HG02798 (cell line): ENCODE results near the gene SOCS2.
"Not testable (repeated sequence)": the region's sequence is repeated elsewhere in the genome, so short reads cannot be mapped to it uniquely, and the experiment has no call there.

Experiments
- ATAC-seq: cut with Tn5 transposase; IDR thresholded peaks from one replicate; pipeline ENCODE4 v1.9.1; 2021; ENCODE audit warnings: mild to moderate bottlenecking; ENCODE audit not compliant: unreplicated experiment, poor library complexity

SOCS2 gene

DNA sequence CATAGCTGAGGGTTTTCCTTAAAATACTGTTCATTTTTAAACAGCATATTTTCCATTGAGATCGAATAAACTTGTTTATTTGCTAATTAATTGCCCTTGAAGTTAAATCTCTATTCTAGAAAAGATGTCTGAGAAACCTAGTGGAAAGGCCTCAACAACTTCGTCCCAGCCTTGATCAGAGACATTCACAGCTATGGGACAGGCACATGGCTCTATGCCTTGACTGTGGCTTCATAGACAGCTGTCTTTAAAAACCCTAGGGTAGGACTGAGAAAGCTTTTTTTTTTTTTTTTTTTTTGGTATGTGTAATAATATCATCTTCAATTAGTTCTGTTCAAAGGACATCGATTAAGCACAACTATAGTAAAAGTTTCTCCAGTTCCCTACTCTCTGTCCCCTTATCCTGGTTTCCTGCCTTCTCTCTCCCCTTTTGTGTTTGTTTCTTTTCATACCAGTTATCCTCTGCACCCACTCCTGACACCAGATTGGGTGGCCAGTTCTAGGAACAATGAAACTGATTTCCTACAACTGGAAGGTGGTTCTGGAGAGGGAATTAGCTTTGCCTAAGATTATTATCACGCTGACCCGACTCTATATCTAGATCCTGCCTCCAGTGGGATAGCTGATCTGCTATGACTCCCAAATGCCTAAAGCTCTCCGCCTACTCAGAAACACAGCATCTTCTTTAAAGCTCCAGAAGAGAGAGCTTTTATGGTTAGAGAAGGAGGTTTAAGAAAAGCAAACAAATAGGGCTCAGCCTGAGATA is 20.3 kb downstream of the SOCS2 start:
- ATAC-seq: no peak

DNA sequence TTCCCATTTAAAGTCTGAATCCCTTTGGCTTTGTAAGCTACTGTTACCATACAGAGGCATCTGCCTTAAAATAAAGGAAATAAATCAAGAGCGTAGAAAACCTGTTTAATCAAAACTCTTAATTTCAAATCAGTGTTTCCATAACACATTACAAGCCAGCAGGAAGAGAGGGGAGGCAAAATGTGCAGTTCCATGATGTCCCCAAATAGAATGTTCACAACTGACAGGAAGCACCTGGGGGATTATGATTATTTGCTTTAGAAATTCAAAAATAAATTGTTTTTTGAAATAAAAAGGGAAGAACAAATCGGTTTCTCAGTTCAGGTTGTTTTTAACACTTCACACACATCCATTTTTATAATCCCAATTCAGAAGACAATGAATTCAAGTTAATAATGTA is 21.4 kb downstream of the SOCS2 start:
- ATAC-seq: no peak

DNA sequence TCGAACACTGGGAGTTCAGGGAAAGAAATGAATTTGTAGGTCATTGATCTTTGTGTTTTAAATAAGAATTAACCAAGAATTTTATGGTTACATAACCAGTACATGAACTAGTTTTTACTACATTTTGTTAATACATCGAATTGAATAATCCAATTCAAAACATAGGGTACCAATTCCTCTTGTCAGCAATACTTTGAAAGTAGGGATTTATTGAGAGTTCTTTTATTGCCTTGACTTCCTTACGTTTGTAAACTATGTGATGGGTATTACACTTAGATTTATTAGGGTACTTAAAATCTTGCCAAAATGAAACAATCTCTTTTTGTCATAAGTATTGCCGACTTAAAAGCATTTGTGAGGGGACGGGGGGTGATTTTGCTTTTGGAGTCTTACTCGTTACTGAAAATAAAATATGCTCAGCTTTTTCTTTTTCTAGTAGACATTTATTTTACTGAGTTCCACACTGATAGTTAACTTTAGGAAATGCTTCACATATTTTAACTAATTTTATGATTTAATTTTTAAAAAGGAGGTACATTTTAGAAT is 22.4 kb downstream of the SOCS2 start:
- ATAC-seq: no peak

DNA sequence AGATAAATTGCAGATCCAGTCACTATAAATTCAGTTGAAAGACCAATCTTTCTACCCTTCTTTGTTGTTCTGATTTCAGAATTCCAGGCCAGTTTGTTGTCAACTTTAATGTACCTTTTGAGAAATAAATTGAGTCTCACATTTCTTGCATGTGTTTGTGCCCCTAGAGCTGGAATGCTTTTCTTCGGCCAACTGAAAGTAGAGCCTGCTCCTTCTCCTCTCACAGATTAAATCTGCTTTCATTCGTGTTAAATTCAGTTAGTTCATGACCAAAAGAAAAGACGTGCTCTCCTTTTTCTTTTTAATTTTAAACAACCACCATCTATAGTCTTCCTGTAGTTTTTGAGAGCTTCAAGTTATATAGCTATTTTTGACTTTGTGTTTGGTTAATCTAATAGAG is 22.9 kb downstream of the SOCS2 start:
- ATAC-seq: no peak

DNA sequence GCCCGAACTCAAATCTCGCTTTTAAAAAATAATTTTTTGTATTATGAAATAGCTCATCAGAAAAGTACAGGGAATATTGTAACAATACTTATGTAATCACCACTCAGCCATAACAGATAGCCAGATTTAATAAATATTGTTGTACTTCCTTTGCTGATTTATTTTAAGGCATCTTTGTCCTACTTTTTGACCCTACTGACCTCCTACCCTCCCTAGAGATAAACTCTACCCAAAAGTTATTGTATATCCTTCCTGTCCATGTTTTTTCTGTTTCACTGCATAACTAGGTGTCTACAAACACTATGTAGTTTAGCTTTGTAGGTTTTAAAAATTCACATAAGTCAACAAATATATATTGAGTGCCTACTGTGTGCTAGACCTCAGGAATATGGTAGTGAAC is 25.1 kb downstream of the SOCS2 start:
- no peak for ATAC-seq

DNA sequence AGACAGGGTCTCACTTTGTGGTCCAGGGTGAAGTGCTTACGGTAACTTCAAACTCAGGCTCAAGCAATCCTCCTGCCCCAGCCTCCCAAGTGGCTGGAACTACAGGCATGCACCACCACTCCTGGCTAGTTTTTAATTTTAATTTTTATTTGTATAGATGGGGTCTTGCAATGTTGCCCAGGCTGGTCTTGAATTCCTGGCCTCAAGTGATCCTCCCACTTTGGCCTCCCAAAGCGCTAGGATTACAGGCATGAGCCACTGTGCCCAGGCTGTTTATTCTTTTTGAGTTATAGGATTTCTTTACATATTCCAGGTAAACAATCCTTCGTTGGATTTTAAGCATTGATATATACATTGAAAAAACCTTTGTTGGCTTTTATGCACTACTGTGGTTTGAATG is 26.7 kb downstream of the SOCS2 start:
- ATAC-seq: no peak

DNA sequence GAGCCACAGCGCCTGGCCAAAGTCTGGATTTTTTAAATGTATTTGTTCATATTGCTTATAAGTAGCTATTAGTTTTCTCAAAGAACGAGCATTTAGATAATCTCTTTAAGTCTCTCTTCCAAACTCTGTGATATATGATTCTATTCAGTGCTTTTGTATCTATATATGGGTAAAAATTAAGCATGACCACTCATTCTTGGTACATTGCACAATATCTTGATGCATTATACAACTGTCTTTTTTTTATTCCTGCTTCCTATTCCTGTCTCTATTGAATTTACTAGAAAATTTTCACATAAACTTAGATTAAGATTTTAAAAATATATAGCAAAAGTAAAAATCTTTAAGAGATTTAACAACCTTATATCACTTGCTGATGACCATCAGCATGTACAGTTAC is 29.1 kb downstream of the SOCS2 start:
- ATAC-seq: no peak

DNA sequence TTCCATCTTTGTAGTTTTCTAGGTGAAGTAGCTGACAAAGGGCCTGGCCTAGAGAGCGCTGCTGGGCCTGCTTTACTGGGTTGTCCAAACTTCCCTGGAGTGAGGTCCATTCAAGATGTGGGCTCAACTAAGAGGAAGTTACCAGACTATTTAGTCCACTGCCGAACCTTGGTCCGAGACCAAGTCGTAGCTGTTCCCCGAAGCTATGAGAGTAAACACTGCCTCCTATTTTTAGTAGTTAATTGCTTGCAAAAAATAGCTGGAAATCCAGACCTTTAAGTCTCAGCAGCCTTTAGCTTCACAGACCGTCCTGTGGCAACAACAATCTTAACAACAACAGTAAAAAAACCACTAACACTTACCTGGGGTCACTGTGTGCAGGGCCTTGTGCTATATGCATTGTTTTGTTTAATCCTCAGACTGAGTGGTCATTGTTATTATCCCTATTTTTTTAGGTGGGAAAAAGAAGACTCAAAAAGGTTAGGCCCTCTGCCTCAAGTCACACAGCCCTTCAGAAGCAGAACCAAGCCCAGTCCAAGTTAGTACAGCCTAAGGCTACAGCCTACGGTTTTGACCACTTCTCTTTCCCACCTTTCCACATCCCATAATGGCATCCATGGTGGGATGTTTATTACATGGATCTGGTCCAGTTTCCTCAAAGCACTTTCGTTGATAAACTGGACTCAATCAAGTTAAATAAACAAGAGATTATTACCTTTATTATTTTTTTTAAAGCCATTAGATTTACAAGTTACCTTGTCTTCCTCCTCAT is 30.6 kb downstream of the SOCS2 start:
- ATAC-seq: no peak

DNA sequence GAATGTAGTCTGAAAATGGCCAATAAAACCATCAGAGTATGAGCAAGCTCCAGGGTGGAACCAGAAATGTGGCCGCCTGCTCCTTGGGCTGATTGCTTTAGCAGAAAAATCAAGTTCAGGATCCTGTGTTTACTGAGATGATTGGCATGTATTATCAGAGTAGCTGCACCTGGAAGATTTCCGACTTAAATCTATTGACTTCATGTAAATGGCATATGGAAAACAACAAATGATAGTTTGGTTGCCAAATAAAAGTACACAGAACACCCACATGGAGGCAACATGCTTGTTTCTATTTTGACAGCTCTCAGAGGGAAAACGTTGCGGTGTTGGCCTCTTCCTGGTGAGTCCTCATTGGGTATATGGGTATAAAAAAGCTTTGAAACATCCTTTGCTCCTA is 31.3 kb downstream of the SOCS2 start:
- no peak for ATAC-seq

DNA sequence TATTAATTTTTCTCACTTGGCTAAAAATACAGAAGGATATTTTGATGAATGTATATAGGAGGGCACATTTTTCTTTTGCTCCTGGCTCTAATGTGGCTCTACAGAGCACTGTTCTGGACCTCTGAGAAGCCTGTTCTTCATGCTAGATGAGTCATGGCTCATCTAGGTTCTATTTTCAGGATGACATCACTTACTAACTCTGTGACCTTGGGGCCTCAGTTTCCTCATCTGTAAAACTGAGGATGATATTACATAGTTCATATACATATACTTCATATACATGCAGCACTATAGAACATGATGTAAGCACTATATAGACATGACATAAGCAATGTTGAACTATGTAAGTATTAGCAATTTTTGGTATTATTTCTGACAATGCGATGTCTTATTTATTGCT is 35.8 kb downstream of the SOCS2 start:
- no peak for ATAC-seq

DNA sequence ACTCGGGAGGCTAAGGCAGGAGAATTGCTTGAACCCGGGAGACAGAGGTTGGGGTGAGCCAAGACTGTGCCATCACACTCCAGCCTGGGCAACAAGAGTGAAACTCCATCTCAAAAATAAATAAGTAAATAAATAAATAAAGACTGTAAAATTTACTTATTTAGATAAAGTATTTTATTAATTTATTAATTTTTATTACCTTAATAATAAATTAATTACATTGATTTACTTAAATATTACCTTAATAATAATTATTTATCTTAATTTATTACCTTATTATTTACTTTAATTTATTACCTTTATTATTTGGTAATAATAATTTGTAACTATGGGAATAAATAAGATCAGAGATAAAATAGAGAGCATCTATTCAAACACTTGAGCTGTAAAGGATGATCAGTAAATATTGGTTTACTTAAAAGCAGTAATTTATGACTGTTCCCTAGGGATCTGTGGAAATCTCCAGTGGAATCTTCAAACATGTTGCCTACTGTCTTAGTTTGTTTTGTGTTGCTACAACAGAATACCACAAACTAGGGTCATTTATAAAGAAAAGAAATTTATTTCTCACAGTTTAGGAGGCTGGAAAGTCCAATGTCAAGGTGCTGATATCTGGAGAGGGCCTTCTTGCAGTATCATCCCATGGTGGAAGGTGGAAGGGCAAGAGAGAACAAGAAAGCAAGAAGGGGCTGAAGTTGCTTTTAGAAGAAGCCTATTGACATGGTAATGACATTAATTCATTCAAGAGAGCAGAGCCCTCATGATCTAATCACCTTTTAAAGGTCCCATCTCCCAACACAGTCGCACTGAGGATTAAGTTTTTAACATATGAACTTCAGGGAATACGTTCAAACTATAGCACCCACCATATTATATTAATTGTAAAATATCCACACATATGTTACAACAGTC is 37.1 kb downstream of the SOCS2 start:
- no peak for ATAC-seq

DNA sequence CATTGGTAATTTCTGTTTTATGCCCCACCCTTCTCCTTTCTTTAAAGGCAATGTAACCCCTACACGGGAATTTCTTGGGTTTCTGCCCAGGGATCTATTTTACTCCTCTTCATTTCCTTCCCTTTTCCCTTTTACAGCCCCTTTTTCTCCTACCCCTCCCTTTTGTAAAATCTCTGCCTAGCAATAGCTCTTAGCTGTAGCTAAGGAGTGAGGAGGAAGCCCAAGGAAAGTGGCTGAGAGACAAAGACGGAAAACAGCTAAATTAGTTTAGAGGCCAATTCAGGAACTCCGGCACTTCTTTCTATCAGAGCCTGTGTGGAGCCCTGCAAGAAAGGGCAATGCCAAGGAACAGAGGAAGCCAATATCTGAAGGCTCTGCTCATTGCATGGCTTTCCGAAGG is 40.3 kb downstream of the SOCS2 start:
- no peak for ATAC-seq

DNA sequence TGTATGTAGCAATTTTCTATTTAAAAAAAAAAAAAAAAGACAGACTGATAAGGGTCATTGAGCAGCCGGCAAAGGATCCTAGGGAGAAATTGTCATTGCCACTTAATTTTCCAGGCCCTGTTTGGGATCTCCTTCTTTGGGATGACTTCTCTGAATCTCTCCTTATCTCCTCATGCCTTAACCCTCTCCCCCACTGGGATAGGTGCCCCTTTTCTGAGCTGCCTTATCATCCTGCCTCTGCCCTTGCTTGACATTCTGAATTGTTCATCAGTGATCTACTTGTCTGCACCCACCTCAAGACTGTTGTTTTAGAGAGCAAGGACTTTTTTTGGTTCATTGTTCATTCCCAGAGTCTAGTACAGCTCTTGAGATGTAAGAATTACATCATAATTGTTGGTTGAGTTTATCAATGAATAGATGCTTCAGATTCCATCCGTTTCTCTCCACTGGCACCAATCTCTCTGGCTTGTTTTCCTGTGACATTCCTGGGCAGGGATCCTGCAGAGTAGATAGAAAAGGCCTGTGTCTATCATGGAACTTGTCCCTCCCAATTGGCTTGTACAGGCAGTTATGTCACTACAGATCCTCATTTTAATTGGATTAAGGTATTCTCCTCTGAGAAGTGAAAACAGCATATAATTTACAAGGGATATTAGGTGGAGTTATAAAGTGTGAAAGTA is 42.6 kb downstream of the SOCS2 start:
- ATAC-seq: no peak

DNA sequence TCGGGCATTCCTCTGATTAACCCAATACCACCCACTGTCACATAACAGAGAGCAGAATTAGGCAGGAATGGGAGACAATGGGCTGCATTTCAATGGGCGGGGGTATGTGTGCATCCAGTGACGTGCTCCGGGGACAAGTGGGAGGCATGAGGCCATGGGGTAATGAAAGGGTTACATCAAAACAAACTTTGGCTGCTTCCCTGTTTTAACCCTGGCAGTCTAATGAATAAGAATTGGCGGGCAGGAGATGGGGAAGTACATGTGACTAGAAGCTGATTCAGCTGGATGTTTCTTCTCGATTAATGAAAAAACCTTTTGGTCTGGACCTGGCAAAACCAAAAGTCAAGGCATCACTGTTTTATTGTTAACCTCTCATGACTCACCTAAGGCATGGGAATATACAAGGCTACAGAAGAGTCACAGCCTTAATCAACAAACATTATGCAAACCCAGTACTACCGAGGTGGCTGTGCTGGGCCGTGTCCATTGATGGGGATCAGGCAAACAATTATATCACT is 44.2 kb downstream of the SOCS2 start:
- no peak for ATAC-seq

DNA sequence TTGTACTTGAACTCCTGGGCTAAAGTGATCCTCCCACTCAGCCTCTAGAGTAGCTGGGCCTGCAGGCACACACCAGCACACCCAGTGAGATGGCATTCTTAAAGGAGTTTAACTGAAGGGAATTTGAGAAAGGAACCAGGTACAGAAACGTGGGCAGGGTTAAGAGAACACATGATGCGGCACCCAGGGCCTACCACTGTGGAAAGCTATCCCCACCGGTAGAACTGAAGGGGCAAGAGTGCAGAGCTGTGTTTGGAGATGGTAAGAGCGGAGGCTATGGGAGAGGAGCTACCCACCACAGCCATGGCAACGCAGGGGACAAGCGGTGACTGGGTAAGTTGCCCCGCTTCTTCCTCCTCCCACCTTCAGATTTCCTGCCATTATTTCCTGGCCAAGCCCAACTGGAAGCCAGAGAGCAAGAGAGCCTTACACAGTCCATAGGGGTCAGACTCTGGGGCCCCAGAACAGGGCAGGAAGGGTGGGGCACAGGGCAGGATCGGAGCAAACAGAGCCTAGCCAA is 46.5 kb downstream of the SOCS2 start:
- ATAC-seq: no peak

DNA sequence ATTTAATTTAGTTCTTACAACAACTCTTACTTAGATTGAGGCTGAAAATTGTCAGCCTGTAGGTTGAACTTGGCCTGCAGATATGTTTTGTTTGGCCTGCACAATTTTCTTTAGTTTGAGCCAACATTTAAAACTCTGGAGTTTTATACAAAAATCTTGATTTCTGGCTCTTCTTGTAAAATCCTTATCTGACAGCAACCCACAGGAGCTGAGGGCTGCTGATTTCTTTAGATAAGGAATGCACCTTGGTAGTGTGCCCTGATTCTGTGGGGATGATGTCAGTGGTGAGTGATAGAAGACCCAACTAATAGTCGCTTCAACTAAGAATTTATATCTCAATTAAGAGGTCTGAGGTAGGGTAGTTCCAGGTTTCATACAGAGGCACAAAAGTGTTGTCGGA is 49.5 kb downstream of the SOCS2 start:
- no peak for ATAC-seq

DNA sequence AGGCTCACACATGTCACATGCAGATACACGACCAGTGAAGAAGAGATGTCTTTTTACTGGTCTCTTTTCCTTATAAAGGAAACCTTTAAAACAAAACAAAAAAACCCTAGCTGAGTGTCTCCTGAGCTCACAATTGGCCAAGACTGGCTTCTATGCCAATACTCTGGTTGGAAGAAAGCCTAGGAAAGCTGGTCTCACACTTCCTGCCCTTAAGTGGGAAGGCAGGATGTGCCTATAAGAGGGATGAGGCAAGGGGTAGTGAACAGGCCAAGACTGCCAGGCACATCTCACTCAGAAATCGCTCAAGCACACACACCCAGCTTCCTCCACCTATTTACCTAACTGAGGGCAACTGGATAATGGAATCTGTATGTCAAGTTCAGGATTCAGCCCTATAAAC is 50.0 kb downstream of the SOCS2 start:
- ATAC-seq: no peak

DNA sequence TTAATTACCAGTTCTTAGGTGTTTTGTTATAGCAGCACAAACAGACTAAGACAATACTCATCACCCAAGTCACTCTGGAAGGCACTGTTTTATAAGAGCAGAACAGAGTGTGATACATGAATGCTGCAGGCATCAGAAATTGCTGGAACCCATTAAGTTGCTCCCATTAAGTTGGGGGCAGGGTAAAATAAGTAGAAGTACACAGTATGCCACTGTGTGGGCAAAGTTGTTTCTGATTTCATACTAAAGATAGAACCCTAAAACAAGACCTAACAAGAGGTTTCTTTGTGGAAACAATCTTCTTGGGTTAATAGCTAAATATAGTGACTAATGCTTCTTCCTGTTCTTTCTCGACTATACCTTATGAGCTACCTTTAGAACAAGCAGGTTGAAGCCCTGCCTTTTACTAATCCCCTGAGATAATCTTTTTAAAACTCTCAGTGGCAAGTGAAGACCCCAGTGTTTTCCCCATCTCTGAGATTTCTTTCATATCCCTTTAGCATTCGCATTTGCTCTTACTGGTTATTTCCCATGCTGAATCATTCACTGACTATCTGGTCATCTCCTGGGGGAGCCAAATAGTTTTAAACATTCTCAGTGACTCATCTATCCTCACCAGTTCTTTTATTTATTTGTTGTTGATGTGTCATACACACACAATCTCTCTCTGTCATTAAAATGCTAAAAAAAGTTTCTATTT is 52.3 kb downstream of the SOCS2 start:
- peak; percentile 76 for ATAC-seq

DNA sequence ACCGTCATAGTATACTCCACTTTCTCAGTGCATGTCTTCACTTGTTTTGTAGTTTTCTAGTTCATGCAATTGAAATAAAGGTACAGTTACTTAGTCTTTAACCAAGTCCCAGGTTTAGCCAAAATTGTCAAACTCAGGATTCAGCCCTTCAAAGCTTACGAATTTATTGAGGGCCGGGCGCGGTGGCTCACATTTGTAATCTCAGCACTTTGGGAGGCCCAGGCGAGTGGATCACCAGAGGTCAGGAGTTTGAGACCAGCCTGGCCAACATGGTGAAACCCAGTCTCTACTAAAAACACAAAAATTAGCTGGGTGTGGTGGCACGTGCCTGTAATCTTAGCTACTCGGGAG is 52.8 kb downstream of the SOCS2 start:
- not testable (repeated sequence) for ATAC-seq
